Measurements from ENCODE around the gene SMPD3.

SMPD3 gene

GRCh38 chr16:68481636-68482035 is 33.3 kb upstream of the SMPD3 start:
- Histone ChIP-seq H3K4me3 (ENCODE audit: low read length, poor library complexity, severe bottlenecking) (no peak overlapping the region), H3K27me3 (ENCODE audit: insufficient read depth, low read length, poor library complexity, severe bottlenecking) (no peaks in the 10 kb centered on the region), H3F3A (ENCODE audit: low read depth) (no peaks in the 10 kb centered on the region), H3K4me2 (ENCODE audit: low read depth, low read length, poor library complexity, severe bottlenecking) (no peak overlapping the region), H3K9me3 (ENCODE audit: insufficient read depth, low read depth, low read length) (0 out of 2 replicates have a peak, but pooled peaks cover 3% of the 10 kb centered on the region), H4K20me1 (ENCODE audit: insufficient read depth, low read length, poor library complexity, severe bottlenecking) (no peaks in the 10 kb centered on the region), H3K79me2 (ENCODE audit: insufficient read depth, low read length) (no peaks in the 10 kb centered on the region), H3K9me2 (replicated peaks; ENCODE audit: low read depth, low read length) (no peaks in the 10 kb centered on the region), H2AFZ (ENCODE audit: low read length) (no peak overlapping the region), H3K36me3 (ENCODE audit: insufficient read depth, low read length) (no peaks in the 10 kb centered on the region), H3K4me1 (ENCODE audit: insufficient read depth, low read length, poor library complexity, severe bottlenecking) (no peaks in the 10 kb centered on the region), H3K9ac (ENCODE audit: low read depth, low read length, poor library complexity, severe bottlenecking) (no peak overlapping the region)
- TF ChIP-seq CTCF (conservative IDR thresholded peaks at IDR 0.05; ENCODE audit: low read length): no peak
- no peak for TF ChIP-seq EZH2phosphoT487 (IDR thresholded peaks at IDR 0.05; ENCODE audit: borderline replicate concordance)

GRCh38 chr16:68480084-68480995 is 32.0 kb upstream of the SMPD3 start:
- no peaks in the 10 kb centered on the region for H3K79me2 ChIP-seq (ENCODE audit: insufficient read depth, low read length)
- H3F3A ChIP-seq (ENCODE audit: low read depth): no peaks in the 10 kb centered on the region
- H2AFZ ChIP-seq (ENCODE audit: low read length): no peak overlapping the region
- H3K4me3 ChIP-seq (ENCODE audit: low read length, poor library complexity, severe bottlenecking): no peak overlapping the region
- no peaks in the 10 kb centered on the region for H3K9me2 ChIP-seq (replicated peaks; ENCODE audit: low read depth, low read length)
- H3K4me1 ChIP-seq (ENCODE audit: insufficient read depth, low read length, poor library complexity, severe bottlenecking): no peaks in the 10 kb centered on the region
- TF ChIP-seq EZH2phosphoT487 (IDR thresholded peaks at IDR 0.05; ENCODE audit: borderline replicate concordance) (no peak), CTCF (conservative IDR thresholded peaks at IDR 0.05; ENCODE audit: low read length) (no peak)
- no peak overlapping the region for H3K9ac ChIP-seq (ENCODE audit: low read depth, low read length, poor library complexity, severe bottlenecking)
- H3K9me3 ChIP-seq (ENCODE audit: insufficient read depth, low read depth, low read length): 0 out of 2 replicates have a peak, but pooled peaks cover 3% of the 10 kb centered on the region
- no peaks in the 10 kb centered on the region for H4K20me1 ChIP-seq (ENCODE audit: insufficient read depth, low read length, poor library complexity, severe bottlenecking)
- no peak overlapping the region for H3K4me2 ChIP-seq (ENCODE audit: low read depth, low read length, poor library complexity, severe bottlenecking)
- no peaks in the 10 kb centered on the region for H3K27me3 ChIP-seq (ENCODE audit: insufficient read depth, low read length, poor library complexity, severe bottlenecking)
- no peaks in the 10 kb centered on the region for H3K36me3 ChIP-seq (ENCODE audit: insufficient read depth, low read length)

- no peaks in the 10 kb centered on the region for H4K20me1 ChIP-seq (ENCODE audit: insufficient read depth, low read length, poor library complexity, severe bottlenecking)
- no peak overlapping the region for H3K4me3 ChIP-seq (ENCODE audit: low read length, poor library complexity, severe bottlenecking)
- H3F3A ChIP-seq (ENCODE audit: low read depth): no peaks in the 10 kb centered on the region
- no peak overlapping the region for H2AFZ ChIP-seq (ENCODE audit: low read length)
- H3K79me2 ChIP-seq (ENCODE audit: insufficient read depth, low read length): no peaks in the 10 kb centered on the region
- no peaks in the 10 kb centered on the region for H3K27me3 ChIP-seq (ENCODE audit: insufficient read depth, low read length, poor library complexity, severe bottlenecking)
- H3K4me2 ChIP-seq (ENCODE audit: low read depth, low read length, poor library complexity, severe bottlenecking): no peak overlapping the region
- no peak overlapping the region for H3K9ac ChIP-seq (ENCODE audit: low read depth, low read length, poor library complexity, severe bottlenecking)
- H3K9me3 ChIP-seq (ENCODE audit: insufficient read depth, low read depth, low read length): 0 out of 2 replicates have a peak, but pooled peaks cover 3% of the 10 kb centered on the region
- no peaks in the 10 kb centered on the region for H3K9me2 ChIP-seq (replicated peaks; ENCODE audit: low read depth, low read length)
- TF ChIP-seq CTCF (conservative IDR thresholded peaks at IDR 0.05; ENCODE audit: low read length) (no peak), EZH2phosphoT487 (IDR thresholded peaks at IDR 0.05; ENCODE audit: borderline replicate concordance) (no peak)
- H3K4me1 ChIP-seq (ENCODE audit: insufficient read depth, low read length, poor library complexity, severe bottlenecking): no peaks in the 10 kb centered on the region
- H3K36me3 ChIP-seq (ENCODE audit: insufficient read depth, low read length): no peaks in the 10 kb centered on the region
Measured at GRCh38 chr16:68479271-68479670, 31.0 kb upstream of the SMPD3 start.

Data from Loucy (cell line).